ENCODE measurements around the gene DHRS3. TPM values are rescaled to one million over a fixed set of nuclear protein-coding genes. Genes with fewer than 3 reads are reported as not detected.

Gene DHRS3
- total RNA-seq, 1 donor, result 161 TPM

DNA sequence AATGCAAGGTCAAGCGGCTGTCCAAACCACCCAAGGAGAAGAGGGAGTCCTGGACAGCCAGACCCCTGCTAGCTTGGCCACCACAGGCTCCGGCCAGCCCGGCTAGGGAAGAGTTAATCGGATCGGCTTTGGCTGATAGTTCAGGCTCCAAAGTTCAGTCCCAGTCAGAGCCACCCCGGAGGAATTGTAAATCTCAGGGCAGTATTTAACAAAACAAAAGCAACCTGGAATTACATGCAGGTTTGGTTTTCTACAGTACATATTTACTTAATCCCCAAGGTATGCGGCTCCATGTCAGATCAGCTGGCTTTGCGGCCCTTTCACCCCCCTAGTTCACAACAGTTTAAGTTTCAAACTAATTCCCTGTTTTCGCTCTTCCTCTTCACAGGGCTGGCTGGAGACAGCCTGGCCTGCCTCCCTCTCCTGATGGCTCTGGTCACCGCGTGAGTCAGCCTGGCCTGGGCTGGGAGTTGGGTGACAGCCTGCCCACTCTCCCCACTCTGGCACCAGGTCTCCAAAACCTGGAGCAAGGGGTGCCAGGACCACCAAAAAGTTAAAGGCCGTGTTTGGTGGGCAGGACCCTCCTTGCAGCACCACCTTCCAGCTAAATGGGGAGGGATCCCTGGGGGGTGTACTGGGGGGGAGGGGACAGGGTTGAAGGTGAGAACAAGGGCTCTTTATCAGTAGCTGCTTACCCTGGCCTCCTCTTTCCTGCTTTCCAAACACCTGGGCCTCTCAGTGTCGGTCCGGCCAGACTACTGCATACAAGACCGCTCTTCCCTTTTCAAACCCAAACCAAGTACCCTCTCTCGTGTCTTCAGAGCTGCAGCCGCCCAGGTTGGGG lies 1.9 kb downstream of the DHRS3 start:
- H3K9me3 ChIP-seq (ENCODE audit: low read depth, low read length), result no peaks in the 10 kb centered on the region
- DNase-seq (ENCODE audit: insufficient read length, low spot score, missing footprints), result peak; percentile 86
- H2AFZ ChIP-seq (ENCODE audit: low read length), result no peak overlapping the region
- no peaks in the 10 kb centered on the region for H4K20me1 ChIP-seq (ENCODE audit: insufficient read depth, low read length)
- H3K4me2 ChIP-seq (ENCODE audit: insufficient read depth, low read length), result peak overlapping the region; percentile 88
- peak overlapping the region; percentile 96 for H3K27ac ChIP-seq (ENCODE audit: low read depth, low read length)
- H3K4me1 ChIP-seq (ENCODE audit: insufficient read depth, low read length), result peaks cover 54% of the 10 kb centered on the region
- H3K4me3 ChIP-seq (ENCODE audit: insufficient read depth, low read length), result peak overlapping the region; percentile 92
- H3K36me3 ChIP-seq (ENCODE audit: insufficient read depth, low read length), result peaks cover 18% of the 10 kb centered on the region
- H3K27me3 ChIP-seq (ENCODE audit: insufficient read depth, low read length), result no peaks in the 10 kb centered on the region
- TF ChIP-seq, protein P1, sequence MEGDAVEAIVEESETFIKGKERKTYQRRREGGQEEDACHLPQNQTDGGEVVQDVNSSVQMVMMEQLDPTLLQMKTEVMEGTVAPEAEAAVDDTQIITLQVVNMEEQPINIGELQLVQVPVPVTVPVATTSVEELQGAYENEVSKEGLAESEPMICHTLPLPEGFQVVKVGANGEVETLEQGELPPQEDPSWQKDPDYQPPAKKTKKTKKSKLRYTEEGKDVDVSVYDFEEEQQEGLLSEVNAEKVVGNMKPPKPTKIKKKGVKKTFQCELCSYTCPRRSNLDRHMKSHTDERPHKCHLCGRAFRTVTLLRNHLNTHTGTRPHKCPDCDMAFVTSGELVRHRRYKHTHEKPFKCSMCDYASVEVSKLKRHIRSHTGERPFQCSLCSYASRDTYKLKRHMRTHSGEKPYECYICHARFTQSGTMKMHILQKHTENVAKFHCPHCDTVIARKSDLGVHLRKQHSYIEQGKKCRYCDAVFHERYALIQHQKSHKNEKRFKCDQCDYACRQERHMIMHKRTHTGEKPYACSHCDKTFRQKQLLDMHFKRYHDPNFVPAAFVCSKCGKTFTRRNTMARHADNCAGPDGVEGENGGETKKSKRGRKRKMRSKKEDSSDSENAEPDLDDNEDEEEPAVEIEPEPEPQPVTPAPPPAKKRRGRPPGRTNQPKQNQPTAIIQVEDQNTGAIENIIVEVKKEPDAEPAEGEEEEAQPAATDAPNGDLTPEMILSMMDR (IDR thresholded peaks at IDR 0.05; ENCODE audit: extremely low read depth, low read depth, low read length), result no peak
- H3K79me2 ChIP-seq (ENCODE audit: insufficient read depth, low read length), result peaks cover 53% of the 10 kb centered on the region

DNA sequence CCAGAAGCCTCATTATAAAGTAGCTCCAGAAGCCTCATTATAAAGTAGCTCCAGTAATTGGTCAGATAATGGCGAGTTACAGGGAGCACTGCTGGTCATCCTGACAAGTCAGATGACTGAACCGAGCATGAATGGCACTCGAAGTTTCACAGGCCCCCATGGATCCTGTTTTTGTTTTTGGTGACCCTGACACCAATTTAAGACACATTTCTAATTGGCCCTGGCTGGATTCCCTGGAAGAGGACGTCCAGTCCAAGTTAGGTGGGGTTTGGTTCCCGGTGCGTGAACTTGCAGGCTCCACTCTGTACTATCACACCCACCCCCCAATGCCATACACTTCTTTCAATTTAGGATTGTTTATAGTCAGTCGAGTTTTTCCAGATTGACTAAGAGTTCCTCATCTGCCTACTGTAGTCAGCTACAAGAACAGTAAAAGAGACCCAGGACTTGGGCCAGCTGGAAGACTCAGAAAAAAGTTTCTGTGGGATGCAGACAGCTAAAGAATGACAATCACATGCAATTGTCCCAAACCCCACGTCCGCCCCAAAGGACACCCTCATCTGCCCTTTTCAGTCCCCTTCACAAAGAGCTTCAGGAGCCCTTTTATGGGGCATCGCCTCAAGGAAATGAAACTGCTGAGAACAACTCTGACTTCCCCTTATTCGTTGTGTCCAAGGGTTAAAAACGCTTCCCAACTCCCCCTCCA lies 2.7 kb downstream of the DHRS3 start:
- TF ChIP-seq, protein P1 (IDR thresholded peaks at IDR 0.05; ENCODE audit: extremely low read depth, low read depth, low read length), result no peak
- Histone ChIP-seq H3K36me3 (ENCODE audit: insufficient read depth, low read length) (peaks cover 23% of the 10 kb centered on the region), H3K27ac (ENCODE audit: low read depth, low read length) (peak overlapping the region; percentile 96), H3K79me2 (ENCODE audit: insufficient read depth, low read length) (peaks cover 59% of the 10 kb centered on the region), H4K20me1 (ENCODE audit: insufficient read depth, low read length) (no peaks in the 10 kb centered on the region), H3K27me3 (ENCODE audit: insufficient read depth, low read length) (no peaks in the 10 kb centered on the region), H3K4me2 (ENCODE audit: insufficient read depth, low read length) (peak overlapping the region; percentile 88), H3K4me1 (ENCODE audit: insufficient read depth, low read length) (peaks cover 56% of the 10 kb centered on the region), H2AFZ (ENCODE audit: low read length) (no peak overlapping the region), H3K9me3 (ENCODE audit: low read depth, low read length) (no peaks in the 10 kb centered on the region), H3K4me3 (ENCODE audit: insufficient read depth, low read length) (peak overlapping the region; percentile 92)
- peak; percentile 86 for DNase-seq (ENCODE audit: insufficient read length, low spot score, missing footprints)

GRCh38 chr1:12614402-12615158 lies 3.4 kb downstream of the DHRS3 start:
- Histone ChIP-seq H3K79me2 (ENCODE audit: insufficient read depth, low read length) (peaks cover 61% of the 10 kb centered on the region), H3K27ac (ENCODE audit: low read depth, low read length) (peak overlapping the region; percentile 96), H4K20me1 (ENCODE audit: insufficient read depth, low read length) (no peaks in the 10 kb centered on the region), H3K9me3 (ENCODE audit: low read depth, low read length) (no peaks in the 10 kb centered on the region), H3K4me1 (ENCODE audit: insufficient read depth, low read length) (peaks cover 52% of the 10 kb centered on the region), H3K27me3 (ENCODE audit: insufficient read depth, low read length) (no peaks in the 10 kb centered on the region), H3K36me3 (ENCODE audit: insufficient read depth, low read length) (peaks cover 23% of the 10 kb centered on the region), H2AFZ (ENCODE audit: low read length) (no peak overlapping the region), H3K4me2 (ENCODE audit: insufficient read depth, low read length) (peak overlapping the region; percentile 88), H3K4me3 (ENCODE audit: insufficient read depth, low read length) (peak overlapping the region; percentile 92)
- TF ChIP-seq, protein P1 (IDR thresholded peaks at IDR 0.05; ENCODE audit: extremely low read depth, low read depth, low read length), result no peak
- DNase-seq (ENCODE audit: insufficient read length, low spot score, missing footprints), result no peak

Measured in osteoblast (primary cell).